NCI-H2107 (cell line): Measurements from ENCODE around the gene CFAP161.
"Not testable (repeated sequence)": the region's sequence is repeated elsewhere in the genome, so short reads cannot be mapped to it uniquely, and the experiment has no call there.

Experiments
- DNase-seq: peaks from one replicate; lab custom pipeline; 2025; lab: John Stamatoyannopoulos, UW

Gene CFAP161

DNA sequence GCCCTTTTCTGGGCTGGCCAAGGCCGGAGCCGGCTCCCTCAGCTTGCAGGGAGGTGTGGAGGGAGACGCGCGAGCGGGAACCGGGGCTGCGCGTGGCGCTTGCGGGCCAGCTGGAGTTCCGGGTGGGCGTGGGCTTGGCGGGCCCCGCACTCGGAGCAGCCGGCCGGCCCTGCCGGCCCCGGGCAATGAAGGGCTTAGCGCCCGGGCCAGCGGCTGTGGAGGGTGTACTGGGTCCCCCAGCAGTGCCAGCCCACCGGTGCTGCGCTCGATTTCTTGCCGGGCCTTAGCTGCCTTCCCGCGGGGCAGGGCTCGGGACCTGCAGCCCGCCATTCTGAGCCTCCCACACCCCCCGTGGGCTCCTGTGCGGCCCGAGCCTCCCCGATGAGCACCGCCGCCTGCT lies 24.5 kb downstream of the CFAP161 start:
- not testable (repeated sequence) for DNase-seq

GRCh38 chr15:81160312-81161159 lies 26.5 kb downstream of the CFAP161 start:
- DNase-seq, result no peak

GRCh38 chr15:81161160-81161673 lies 27.1 kb downstream of the CFAP161 start:
- DNase-seq, result no peak

GRCh38 chr15:81161851-81162250 lies 27.8 kb downstream of the CFAP161 start:
- no peak for DNase-seq

DNA sequence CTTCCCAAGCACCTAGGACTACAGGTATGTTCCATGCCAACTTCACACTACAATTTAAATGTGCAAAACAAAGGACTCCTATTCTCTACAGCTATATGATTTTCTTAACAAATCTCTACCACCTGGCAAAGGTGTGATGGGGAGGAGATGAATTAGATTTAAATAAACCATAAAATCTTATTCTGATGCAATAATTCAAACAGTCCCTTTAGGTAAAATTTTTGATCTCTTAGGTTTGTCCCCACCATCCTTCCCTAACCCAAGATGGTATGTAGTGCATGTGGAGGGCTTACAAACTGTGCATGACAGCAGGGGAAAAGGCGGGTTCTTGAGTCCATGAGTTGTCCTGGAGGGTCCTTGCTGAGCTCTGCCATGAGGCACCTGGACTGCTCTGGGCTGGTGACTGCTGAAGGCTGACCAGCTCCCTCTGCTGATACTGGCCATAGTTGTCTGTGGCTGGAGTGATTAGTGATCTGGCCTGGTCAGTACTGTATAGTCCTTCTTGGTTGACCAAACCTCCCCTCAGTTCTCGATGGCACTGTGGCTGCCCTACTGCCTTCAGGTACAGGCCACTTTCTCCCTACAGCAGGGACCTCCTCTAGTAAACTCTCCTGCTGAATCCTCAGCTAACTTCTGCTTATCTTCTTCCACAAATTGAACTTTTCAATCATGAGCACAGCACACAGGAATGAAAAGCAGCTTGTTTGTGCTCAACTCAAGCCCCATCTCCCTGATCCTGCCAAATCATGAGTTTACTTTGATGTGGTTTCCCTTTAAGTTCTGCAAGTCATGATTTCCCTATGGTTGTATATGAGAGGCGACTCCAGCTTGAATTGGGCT lies 30.1 kb downstream of the CFAP161 start:
- no peak for DNase-seq

- no peak for DNase-seq
These were observed 31.5 kb downstream of the CFAP161 start for GRCh38 chr15:81165535-81165934.

DNA sequence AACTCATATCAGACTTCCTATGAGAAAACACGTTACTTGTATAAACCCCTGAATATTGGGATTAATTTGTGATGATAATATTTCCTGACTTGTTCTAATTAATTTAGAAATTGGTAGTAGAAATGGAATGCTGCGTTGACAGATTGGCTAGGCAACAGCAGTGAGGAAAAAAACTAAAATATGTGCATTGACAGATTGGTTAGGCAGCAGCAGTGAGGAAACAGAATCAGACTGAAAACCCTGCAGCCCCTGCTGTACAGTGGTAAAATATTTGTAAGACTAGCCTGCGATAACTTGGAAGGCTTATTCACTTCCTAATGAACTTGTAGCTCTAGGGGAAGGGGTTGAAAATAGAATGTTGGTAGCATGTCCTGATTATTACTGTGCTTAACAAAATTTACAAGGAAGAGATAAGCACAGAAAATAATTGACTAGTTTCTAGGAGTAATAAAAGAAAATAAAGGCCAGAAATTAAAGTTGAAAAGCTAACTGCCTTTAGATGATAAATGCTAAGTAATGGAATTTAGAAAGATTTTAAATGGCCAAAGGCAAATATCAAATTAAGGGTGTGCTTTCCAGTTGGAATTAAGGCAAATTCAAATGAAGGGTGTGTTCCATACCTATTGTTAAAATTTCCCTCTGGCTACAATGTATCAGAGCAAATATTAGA lies 32.7 kb downstream of the CFAP161 start:
- DNase-seq, result no peak

- no peak for DNase-seq
These were observed 34.1 kb downstream of the CFAP161 start for GRCh38 chr15:81168131-81168526.

DNA sequence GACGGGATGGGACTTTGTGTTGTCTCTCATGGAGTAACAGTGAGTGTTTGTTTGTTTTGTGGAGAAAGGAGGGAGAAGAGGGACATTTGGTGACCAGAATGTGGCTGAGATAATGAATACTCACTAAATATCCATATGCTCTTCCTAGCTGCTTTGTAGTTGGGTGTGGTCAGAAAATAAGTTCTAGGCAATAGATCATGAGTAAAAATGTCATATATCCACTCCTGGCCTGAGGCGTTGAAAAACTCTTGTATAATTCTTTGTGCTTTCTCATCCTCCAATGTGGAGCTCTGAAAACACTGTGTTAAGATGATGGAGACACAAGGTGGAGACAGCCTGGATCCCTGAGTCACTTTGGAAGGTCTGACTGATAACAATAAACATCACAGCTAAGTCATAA lies 34.6 kb downstream of the CFAP161 start:
- DNase-seq, result no peak

DNA sequence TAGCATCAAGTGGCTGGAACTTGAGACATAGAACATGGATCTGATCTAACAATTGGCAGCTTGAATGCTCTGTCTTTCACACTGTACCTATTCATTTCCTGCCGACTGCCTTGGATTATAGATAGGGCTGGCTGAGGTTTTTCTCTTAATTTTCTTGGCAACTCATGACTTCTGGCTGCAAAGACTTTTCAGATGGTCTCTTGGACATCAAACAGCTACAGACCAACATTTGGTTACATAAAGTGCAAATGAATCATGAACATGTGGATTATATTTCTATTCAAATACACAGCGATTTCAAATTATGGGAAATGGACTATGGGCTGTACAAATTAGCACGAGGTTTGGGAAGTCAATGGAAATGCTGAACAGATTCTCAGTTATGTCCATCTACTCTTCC lies 36.4 kb downstream of the CFAP161 start:
- DNase-seq, result no peak

DNA sequence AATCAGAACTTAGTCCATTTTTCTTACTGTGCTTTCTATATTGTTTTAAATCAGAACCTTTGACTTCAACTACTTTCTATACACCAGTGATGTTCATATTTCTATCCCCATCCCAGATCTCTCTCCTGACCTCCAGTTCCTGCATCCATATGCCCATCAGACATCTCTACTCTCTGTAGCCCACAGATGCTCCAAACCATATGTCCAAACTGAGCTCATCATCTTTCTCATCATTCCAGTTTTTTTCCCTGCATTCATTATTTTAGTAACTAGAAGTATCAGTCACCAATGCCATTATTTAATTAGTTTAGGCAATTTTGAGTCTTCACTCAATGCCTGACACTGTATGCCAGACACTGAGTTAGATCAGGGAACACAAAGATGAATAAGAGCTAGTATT lies 37.2 kb downstream of the CFAP161 start:
- DNase-seq, result no peak

GRCh38 chr15:81174125-81174791 lies 40.2 kb downstream of the CFAP161 start:
- no peak for DNase-seq

DNA sequence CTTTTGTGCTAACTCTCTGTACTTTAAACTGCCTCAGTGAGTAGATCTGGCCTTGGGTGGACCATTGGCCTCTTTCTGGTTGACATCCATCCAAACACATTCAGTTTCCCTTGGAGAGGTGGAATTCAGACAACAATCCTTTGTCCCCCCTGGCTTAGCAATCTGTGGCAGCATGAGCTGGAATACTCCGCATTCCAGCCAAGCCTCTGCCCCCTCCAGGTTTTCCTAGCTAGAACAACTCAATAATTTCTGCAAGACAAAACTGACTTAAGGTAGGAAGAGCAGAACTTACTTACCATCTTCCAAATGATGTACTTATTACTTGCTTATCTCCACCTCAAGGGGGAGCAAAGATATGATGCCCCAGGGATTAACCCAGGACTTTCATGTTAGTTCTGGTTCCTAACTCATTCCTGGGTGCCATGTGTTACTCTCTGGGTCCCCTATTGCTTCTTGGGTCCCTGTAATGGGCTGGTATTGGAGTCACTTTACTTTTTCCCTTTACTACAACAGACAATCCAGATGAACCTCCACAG lies 40.8 kb downstream of the CFAP161 start:
- no peak for DNase-seq

GRCh38 chr15:81175496-81175895 lies 41.4 kb downstream of the CFAP161 start:
- DNase-seq, result no peak

DNA sequence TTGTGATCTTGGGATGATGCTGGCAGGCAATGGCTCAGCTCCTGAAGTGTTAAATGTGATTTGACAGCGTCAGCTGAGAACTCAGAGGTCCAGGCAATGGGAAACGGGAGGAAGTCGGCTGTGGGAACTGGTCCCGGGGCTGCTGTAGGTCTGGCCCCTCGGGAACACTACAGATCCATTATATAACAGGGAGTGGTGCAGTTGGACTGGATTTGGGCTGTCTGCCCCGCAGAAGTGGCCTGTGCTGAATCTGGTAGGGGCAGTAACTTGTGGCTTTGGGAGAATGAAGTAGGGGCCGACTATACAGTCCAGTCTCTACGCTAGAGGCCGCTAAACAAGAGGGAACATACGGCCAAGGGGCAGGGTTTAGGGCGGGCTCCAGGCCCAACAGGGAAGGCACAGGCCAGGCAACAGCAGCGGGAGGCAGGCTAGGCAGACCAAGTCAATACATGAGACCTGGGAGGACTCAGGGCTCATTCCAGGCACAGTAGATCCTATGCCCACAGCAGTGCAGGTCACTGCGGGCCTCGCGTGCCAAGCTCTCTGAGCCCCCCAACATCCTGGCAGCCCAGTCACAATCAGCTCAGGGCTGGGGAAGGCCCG lies 42.3 kb downstream of the CFAP161 start:
- DNase-seq, result no peak

GRCh38 chr15:81178365-81178764 lies 44.3 kb downstream of the CFAP161 start:
- DNase-seq, result no peak

DNA sequence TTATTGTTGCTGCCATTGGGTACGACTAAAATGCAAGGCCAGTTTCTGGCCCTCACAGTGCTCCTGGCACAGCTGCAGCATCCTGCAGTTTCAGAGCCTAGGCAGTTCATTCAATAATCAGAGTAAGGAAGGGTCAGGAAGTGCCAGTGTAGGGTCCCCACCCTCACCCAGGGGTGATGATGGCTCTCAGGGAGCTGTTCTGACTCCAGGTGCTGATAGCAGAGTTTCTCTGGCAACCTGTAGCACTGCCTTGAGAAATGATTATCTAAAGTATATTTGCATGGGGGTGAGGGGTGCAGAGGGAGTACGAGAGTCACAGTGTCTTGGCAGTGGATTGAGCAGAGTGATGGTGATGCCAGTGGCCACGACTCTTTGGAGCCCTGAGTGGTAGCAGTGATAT lies 47.1 kb downstream of the CFAP161 start:
- no peak for DNase-seq

- no peak for DNase-seq
These were observed 48.1 kb downstream of the CFAP161 start for GRCh38 chr15:81182031-81182755.

GRCh38 chr15:81182756-81183438 lies 48.8 kb downstream of the CFAP161 start:
- DNase-seq, result no peak

DNA sequence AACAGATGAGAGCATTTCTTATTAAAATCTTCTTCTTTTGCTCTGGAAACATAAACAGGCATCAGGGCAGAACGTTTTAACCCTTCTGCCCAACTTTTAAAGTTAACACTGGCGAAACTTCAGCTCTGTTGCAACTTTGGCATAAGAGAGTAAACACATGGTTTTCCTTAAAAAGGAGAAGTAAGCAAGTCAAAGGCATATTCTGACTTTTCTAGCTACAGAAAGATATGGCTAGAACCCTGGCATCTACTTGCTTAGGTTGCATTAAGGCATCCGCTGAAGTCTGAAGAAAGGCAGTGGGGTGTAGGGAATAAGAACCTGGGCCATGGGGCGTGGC lies 49.3 kb downstream of the CFAP161 start:
- no peak for DNase-seq
